ENCODE results near the gene CORO1C. TPM values are rescaled to one million over a fixed set of nuclear protein-coding genes. Genes with fewer than 3 reads are reported as not detected.

The CORO1C gene
- total RNA-seq, 1 experiment from 2014 or later, result 195 TPM

GRCh38 chr12:108630481-108631207 lies 100.7 kb downstream of the CORO1C start:
- Mint-ChIP-seq H3K36me3 (ENCODE audit: insufficient read depth, unreplicated experiment) (peaks cover 6% of the 10 kb centered on the region), H3K4me1 (ENCODE audit: low read depth, unreplicated experiment) (peaks cover 6% of the 10 kb centered on the region), H3K4me3 (ENCODE audit: unreplicated experiment) (no peak overlapping the region), H3K27me3 (ENCODE audit: insufficient read depth, unreplicated experiment) (no peaks in the 10 kb centered on the region), H3K9me3 (ENCODE audit: unreplicated experiment) (no peaks in the 10 kb centered on the region), H3K27ac (ENCODE audit: unreplicated experiment) (no peak overlapping the region)
- no TSS peak for BruUV-seq (replicated peaks)
- H3K4me3 ChIP-seq (ENCODE audit: low read depth, low read length), result no peak overlapping the region
- no peaks in the 10 kb centered on the region for H3K9me3 ChIP-seq
- ChIA-PET POLR2A (no interaction called here), CTCF (no interaction called here)
- intact Hi-C loops (cut with micrococcal nuclease; ENCODE audit: unreplicated experiment), result no loop called here
- H3K36me3 ChIP-seq (ENCODE audit: control insufficient read depth, insufficient read depth, low read length), result no peaks in the 10 kb centered on the region
- H3K4me1 ChIP-seq, result no peaks in the 10 kb centered on the region; the same call in 1 of the 2 replicates
- TF ChIP-seq CTCF (IDR thresholded peaks at IDR 0.05; ENCODE audit: insufficient read depth in 1 of 2, low read depth in 1 of 2, low read length in 1 of 2, severe bottlenecking in 1 of 2, unreplicated experiment in 1 of 2), result no peak
- H3K27me3 ChIP-seq (replicated peaks; ENCODE audit: control insufficient read depth, insufficient read depth, low read length), result no peaks in the 10 kb centered on the region
- no peak for DNase-seq

- H3K4me3 ChIP-seq (ENCODE audit: low read depth, low read length), result no peak overlapping the region
- no peaks in the 10 kb centered on the region for H3K27me3 ChIP-seq (replicated peaks; ENCODE audit: control insufficient read depth, insufficient read depth, low read length)
- Mint-ChIP-seq H3K36me3 (ENCODE audit: insufficient read depth, unreplicated experiment) (peaks cover 6% of the 10 kb centered on the region), H3K27ac (ENCODE audit: unreplicated experiment) (no peak overlapping the region), H3K27me3 (ENCODE audit: insufficient read depth, unreplicated experiment) (no peaks in the 10 kb centered on the region), H3K4me3 (ENCODE audit: unreplicated experiment) (no peak overlapping the region), H3K9me3 (ENCODE audit: unreplicated experiment) (no peaks in the 10 kb centered on the region), H3K4me1 (ENCODE audit: low read depth, unreplicated experiment) (peaks cover 6% of the 10 kb centered on the region)
- no peaks in the 10 kb centered on the region; the same call in 1 of the 2 replicates for H3K4me1 ChIP-seq
- no peaks in the 10 kb centered on the region for H3K9me3 ChIP-seq
- TF ChIP-seq CTCF (IDR thresholded peaks at IDR 0.05; ENCODE audit: insufficient read depth in 1 of 2, low read depth in 1 of 2, low read length in 1 of 2, severe bottlenecking in 1 of 2, unreplicated experiment in 1 of 2), result no peak
- ChIA-PET CTCF (no interaction called here), POLR2A (no interaction called here)
- no peaks in the 10 kb centered on the region for H3K36me3 ChIP-seq (ENCODE audit: control insufficient read depth, insufficient read depth, low read length)
- DNase-seq, result no peak
- BruUV-seq (replicated peaks), result no TSS peak
- intact Hi-C loops (cut with micrococcal nuclease; ENCODE audit: unreplicated experiment), result no loop called here
These were observed 101.4 kb downstream of the CORO1C start for GRCh38 chr12:108629824-108630476.

GRCh38 chr12:108629151-108629550 lies 102.2 kb downstream of the CORO1C start:
- H3K27me3 Mint-ChIP-seq (ENCODE audit: insufficient read depth, unreplicated experiment), result no peaks in the 10 kb centered on the region
- H3K4me3 ChIP-seq (ENCODE audit: low read depth, low read length), result no peak overlapping the region
- no peaks in the 10 kb centered on the region for H3K9me3 ChIP-seq
- DNase-seq, result no peak
- TF ChIP-seq CTCF (IDR thresholded peaks at IDR 0.05; ENCODE audit: insufficient read depth in 1 of 2, low read depth in 1 of 2, low read length in 1 of 2, severe bottlenecking in 1 of 2, unreplicated experiment in 1 of 2), result no peak
- ChIA-PET CTCF (no interaction called here), POLR2A (no interaction called here)
- no peaks in the 10 kb centered on the region for H3K36me3 ChIP-seq (ENCODE audit: control insufficient read depth, insufficient read depth, low read length)
- H3K4me1 Mint-ChIP-seq (ENCODE audit: low read depth, unreplicated experiment), result peaks cover 6% of the 10 kb centered on the region
- no peak overlapping the region for H3K4me3 Mint-ChIP-seq (ENCODE audit: unreplicated experiment)
- H3K27ac Mint-ChIP-seq (ENCODE audit: unreplicated experiment), result no peak overlapping the region
- no peaks in the 10 kb centered on the region for H3K9me3 Mint-ChIP-seq (ENCODE audit: unreplicated experiment)
- intact Hi-C loops (cut with micrococcal nuclease; ENCODE audit: unreplicated experiment), result no loop called here
- no TSS peak for BruUV-seq (replicated peaks)
- no peaks in the 10 kb centered on the region for H3K27me3 ChIP-seq (replicated peaks; ENCODE audit: control insufficient read depth, insufficient read depth, low read length)
- H3K4me1 ChIP-seq, result no peaks in the 10 kb centered on the region; the same call in 1 of the 2 replicates
- H3K36me3 Mint-ChIP-seq (ENCODE audit: insufficient read depth, unreplicated experiment), result peaks cover 6% of the 10 kb centered on the region

All from Caco-2 (cell line).